ENCODE data around the gene UFSP1.

The UFSP1 gene

GRCh38 chr7:100875356-100875751, 14.2 kb downstream of the UFSP1 start:
- Mint-ChIP-seq H3K4me1 (peaks cover 53% of the 10 kb centered on the region), H3K4me3 (peak overlapping the region; percentile 99), H3K27ac (peak overlapping the region; percentile 88), H3K36me3 (peaks cover 22% of the 10 kb centered on the region), H3K27me3 (no peaks in the 10 kb centered on the region), H3K9me3 (no peaks in the 10 kb centered on the region)

GRCh38 chr7:100874577-100875355, 14.7 kb downstream of the UFSP1 start, which contains the start of gene SRRT:
TSS of gene SRRT (plus strand) at chr7:100875103. CDS start at chr7:100875591, 488 bp downstream.
- peaks cover 22% of the 10 kb centered on the region for H3K36me3 Mint-ChIP-seq
- peaks cover 48% of the 10 kb centered on the region for H3K4me1 Mint-ChIP-seq
- H3K27me3 Mint-ChIP-seq = no peaks in the 10 kb centered on the region
- peak within 1 kb of the TSS; percentile 99 for H3K4me3 Mint-ChIP-seq
- no peaks in the 10 kb centered on the region for H3K9me3 Mint-ChIP-seq
- H3K27ac Mint-ChIP-seq = peak within 1 kb of the TSS; percentile 99

GRCh38 chr7:100874300-100874576, 15.3 kb downstream of the UFSP1 start:
- Mint-ChIP-seq H3K27ac (peak overlapping the region; percentile 99), H3K9me3 (no peaks in the 10 kb centered on the region), H3K4me3 (peak overlapping the region; percentile 99), H3K4me1 (peaks cover 44% of the 10 kb centered on the region), H3K36me3 (peaks cover 22% of the 10 kb centered on the region), H3K27me3 (no peaks in the 10 kb centered on the region)

GRCh38 chr7:100873599-100874299, 15.8 kb downstream of the UFSP1 start:
- no peaks in the 10 kb centered on the region for H3K9me3 Mint-ChIP-seq
- H3K4me3 Mint-ChIP-seq = peak overlapping the region; percentile 99
- peaks cover 39% of the 10 kb centered on the region for H3K4me1 Mint-ChIP-seq
- peak overlapping the region; percentile 99 for H3K27ac Mint-ChIP-seq
- H3K27me3 Mint-ChIP-seq = no peaks in the 10 kb centered on the region
- peaks cover 20% of the 10 kb centered on the region for H3K36me3 Mint-ChIP-seq

- Mint-ChIP-seq H3K4me3 (peak overlapping the region; percentile 67), H3K9me3 (no peaks in the 10 kb centered on the region), H3K36me3 (peaks cover 2% of the 10 kb centered on the region), H3K4me1 (peaks cover 15% of the 10 kb centered on the region), H3K27ac (peak overlapping the region; percentile 81), H3K27me3 (no peaks in the 10 kb centered on the region)
Measured at GRCh38 chr7:100867776-100868485, 21.6 kb downstream of the UFSP1 start.

- H3K27ac Mint-ChIP-seq = peak within 1 kb of the TSS; percentile 99
- H3K36me3 Mint-ChIP-seq = peaks cover 7% of the 10 kb centered on the region
- peaks cover 15% of the 10 kb centered on the region for H3K4me1 Mint-ChIP-seq
- peak within 1 kb of the TSS; percentile 91 for H3K4me3 Mint-ChIP-seq
- H3K27me3 Mint-ChIP-seq = no peaks in the 10 kb centered on the region
- H3K9me3 Mint-ChIP-seq = no peaks in the 10 kb centered on the region
Measured at GRCh38 chr7:100867040-100867775, 22.3 kb downstream of the UFSP1 start, which contains the start of gene TRIP6. TSS of gene TRIP6 (plus strand) at chr7:100867387. CDS start at chr7:100867498, 111 bp downstream.

- peak overlapping the region; percentile 91 for H3K4me3 Mint-ChIP-seq
- peak overlapping the region; percentile 99 for H3K27ac Mint-ChIP-seq
- H3K27me3 Mint-ChIP-seq = no peaks in the 10 kb centered on the region
- peaks cover 6% of the 10 kb centered on the region for H3K36me3 Mint-ChIP-seq
- no peaks in the 10 kb centered on the region for H3K9me3 Mint-ChIP-seq
- peaks cover 15% of the 10 kb centered on the region for H3K4me1 Mint-ChIP-seq
Measured at GRCh38 chr7:100866729-100867039, 22.8 kb downstream of the UFSP1 start.

- H3K36me3 Mint-ChIP-seq = peaks cover 4% of the 10 kb centered on the region
- H3K9me3 Mint-ChIP-seq = no peaks in the 10 kb centered on the region
- no peaks in the 10 kb centered on the region for H3K27me3 Mint-ChIP-seq
- peak overlapping the region; percentile 91 for H3K4me3 Mint-ChIP-seq
- peak overlapping the region; percentile 41 for H3K27ac Mint-ChIP-seq
- H3K4me1 Mint-ChIP-seq = peaks cover 15% of the 10 kb centered on the region
Measured at GRCh38 chr7:100865938-100866728, 23.4 kb downstream of the UFSP1 start.

- no peaks in the 10 kb centered on the region for H3K27me3 Mint-ChIP-seq
- peaks cover 15% of the 10 kb centered on the region for H3K4me1 Mint-ChIP-seq
- no peak overlapping the region for H3K4me3 Mint-ChIP-seq
- H3K27ac Mint-ChIP-seq = no peak overlapping the region
- H3K36me3 Mint-ChIP-seq = peaks cover 4% of the 10 kb centered on the region
- H3K9me3 Mint-ChIP-seq = no peaks in the 10 kb centered on the region
Measured at GRCh38 chr7:100865372-100865911, 24.1 kb downstream of the UFSP1 start.

- no peak overlapping the region for H3K4me3 Mint-ChIP-seq
- H3K9me3 Mint-ChIP-seq = no peaks in the 10 kb centered on the region
- peaks cover 7% of the 10 kb centered on the region for H3K36me3 Mint-ChIP-seq
- H3K4me1 Mint-ChIP-seq = peaks cover 15% of the 10 kb centered on the region
- peak overlapping the region; percentile 63 for H3K27ac Mint-ChIP-seq
- H3K27me3 Mint-ChIP-seq = no peaks in the 10 kb centered on the region
Measured at GRCh38 chr7:100864263-100864845, 25.2 kb downstream of the UFSP1 start.

GRCh38 chr7:100863406-100863950, 26.0 kb downstream of the UFSP1 start:
- Mint-ChIP-seq H3K36me3 (peaks cover 7% of the 10 kb centered on the region), H3K27ac (no peak overlapping the region), H3K9me3 (no peaks in the 10 kb centered on the region), H3K27me3 (no peaks in the 10 kb centered on the region), H3K4me3 (no peak overlapping the region), H3K4me1 (peaks cover 15% of the 10 kb centered on the region)

GRCh38 chr7:100861616-100861985, 27.9 kb downstream of the UFSP1 start:
- Mint-ChIP-seq H3K27ac (no peak overlapping the region), H3K36me3 (peaks cover 10% of the 10 kb centered on the region), H3K4me1 (peaks cover 4% of the 10 kb centered on the region), H3K9me3 (no peaks in the 10 kb centered on the region), H3K4me3 (no peak overlapping the region), H3K27me3 (no peaks in the 10 kb centered on the region)

- no peaks in the 10 kb centered on the region for H3K4me1 Mint-ChIP-seq
- no peaks in the 10 kb centered on the region for H3K27me3 Mint-ChIP-seq
- no peak overlapping the region for H3K4me3 Mint-ChIP-seq
- peaks cover 10% of the 10 kb centered on the region for H3K36me3 Mint-ChIP-seq
- H3K27ac Mint-ChIP-seq = no peak overlapping the region
- no peaks in the 10 kb centered on the region for H3K9me3 Mint-ChIP-seq
Measured at GRCh38 chr7:100860702-100861615, 28.6 kb downstream of the UFSP1 start.
